Measurements from ENCODE around the gene LRRC1. TPM values are rescaled to one million over a fixed set of nuclear protein-coding genes. Genes with fewer than 3 reads are reported as not detected.
A peak's percentile ranks its signal among the peaks of the same experiment; 100 is the strongest.

LRRC1 gene
- total RNA-seq, 1 experiment from 2014 or later: 10.3 TPM

GRCh38 chr6:53795340-53795701, 516 bp downstream of the LRRC1 start:
- Mint-ChIP-seq H3K27ac (peak overlapping the region in 1 of 3 experiments; percentile 68; a peak in 2 of 7 replicates), H3K36me3 (ENCODE audit: insufficient read depth in 1 of 3, low read depth in 3 of 3) (peaks cover 0 to 2% (median 0%) of the 10 kb centered on the region in 3 experiments; a peak in 2 of 7 replicates), H3K9me3 (peaks cover 3 to 5% of the 10 kb centered on the region in 2 experiments; a peak in 3 of 5 replicates), H3K4me3 (peak overlapping the region; percentile 93 to 98), H3K4me1 (peaks cover 20 to 26% of the 10 kb centered on the region in 2 experiments), H3K27me3 (ENCODE audit: low read depth) (peaks cover 28% of the 10 kb centered on the region)
- Histone ChIP-seq H4K5ac (ENCODE audit: insufficient read length, low read depth, low read length) (no peak overlapping the region), H2BK12ac (ENCODE audit: insufficient read length, low read depth, low read length) (no peak overlapping the region), H3K79me2 (ENCODE audit: insufficient read depth, low read length) (peaks cover 3% of the 10 kb centered on the region; the same call in 1 of the 2 replicates), H3K4ac (ENCODE audit: low read depth, low read length) (no peak overlapping the region), H3T11ph (ENCODE audit: low read length) (no peak overlapping the region), H3K4me2 (ENCODE audit: insufficient read depth, insufficient read length, low read length) (peak overlapping the region; percentile 60), H2BK20ac (ENCODE audit: low read depth, low read length, poor library complexity, severe bottlenecking) (no peak overlapping the region), H2AK5ac (ENCODE audit: insufficient read length, low read length) (no peak overlapping the region), H3K18ac (ENCODE audit: insufficient read length, low read depth, low read length) (no peak overlapping the region), H4K20me1 (ENCODE audit: control insufficient read depth, insufficient read depth, insufficient read length) (no peaks in the 10 kb centered on the region), H2AFZ (ENCODE audit: low read length) (no peak overlapping the region), H3K79me1 (ENCODE audit: insufficient read depth, low read depth, low read length, poor library complexity, severe bottlenecking) (no peaks in the 10 kb centered on the region), H4K8ac (replicated peaks; ENCODE audit: insufficient read length, low read depth, low read length) (no peak overlapping the region), H4K91ac (ENCODE audit: insufficient read length, low read depth, low read length) (no peak overlapping the region), H3K27ac (ENCODE audit: insufficient read length, low read depth, low read length) (no peak overlapping the region), H3K23me2 (ENCODE audit: insufficient read length, low read depth, low read length, poor library complexity, severe bottlenecking) (peaks cover 22% of the 10 kb centered on the region), H3K9me3 (ENCODE audit: control insufficient read depth, low read depth, low read length) (no peaks in the 10 kb centered on the region), H3K56ac (ENCODE audit: insufficient read length, low read depth, low read length) (no peak overlapping the region), H3K27me3 (ENCODE audit: insufficient read depth, low read length) (no peaks in the 10 kb centered on the region; the same call in 1 of the 2 replicates), H2BK120ac (ENCODE audit: low read depth, low read length, poor library complexity, severe bottlenecking) (no peak overlapping the region), H3K23ac (ENCODE audit: insufficient read length, low read depth, low read length) (no peak overlapping the region), H3K4me1 (ENCODE audit: insufficient read depth, low read length) (no peaks in the 10 kb centered on the region), H2BK15ac (ENCODE audit: low read depth, low read length) (no peak overlapping the region), H3K9ac (ENCODE audit: extremely low read depth, insufficient read length, low read length) (peak overlapping the region; percentile 7), H2BK5ac (ENCODE audit: insufficient read length, low read length) (no peak overlapping the region), H3K14ac (ENCODE audit: insufficient read depth, low read length) (peak overlapping the region; percentile 9; the same call in 1 of the 2 replicates)
- no peak for TF ChIP-seq CTCF (conservative IDR thresholded peaks at IDR 0.05)
- no peak for DNase-seq
- no CpG with 5 or more reads among the region's 21 CpGs for WGBS (ENCODE audit: extremely low coverage, insufficient read length, low lambda C conversion rate)

Data from H9 (cell line).